CD14-positive monocyte (primary cell): ENCODE measurements around the gene TDP1. TPM values are rescaled to one million over a fixed set of nuclear protein-coding genes. Genes with fewer than 3 reads are reported as not detected.

ENCODE experiments used
- DNase-seq, 3 donors: peaks; one replicate each; pipeline ENCODE4 v3.0.0-alpha.2; 2011 to 2022
- H2AFZ ChIP-seq: 2 replicates; pipeline ENCODE4 v1.6.0; 2012; ENCODE audit warnings: mild to moderate bottlenecking, low read depth, low read length, inconsistent platforms; ENCODE audit not compliant: insufficient read depth, poor library complexity, severe bottlenecking
- H3K27ac ChIP-seq, 2 donors: 1 replicate in 1 of 2; 2 replicates in 1 of 2; pipeline ENCODE4 v1.5.1; 2012 to 2013; ENCODE audit warnings: low read length in 2 of 2, control low read depth in 1 of 2, inconsistent platforms in 1 of 2, low read depth in 1 of 2, mild to moderate bottlenecking in 1 of 2
- H3K27me3 ChIP-seq, 2 donors: one replicate each; pipeline versions ENCODE4 v1.6.0 to v1.6.1; 2011 to 2013; ENCODE audit warnings: low read length in 2 of 2; ENCODE audit not compliant: control insufficient read depth in 2 of 2, insufficient read depth in 2 of 2
- H3K36me3 ChIP-seq, 2 donors: replicated peaks in 1 of 2; 1 replicate in 1 of 2; 2 replicates in 1 of 2; pipeline versions ENCODE4 v1.5.1 to v1.6.1; 2012 to 2013; ENCODE audit warnings: low read length in 2 of 2, control low read depth in 1 of 2, inconsistent platforms in 1 of 2, mild to moderate bottlenecking in 1 of 2; ENCODE audit not compliant: insufficient read depth in 2 of 2, control insufficient read depth in 1 of 2
- H3K4me1 ChIP-seq, 2 donors: 1 replicate in 1 of 2; 2 replicates in 1 of 2; pipeline versions ENCODE4 v1.5.1 to v1.6.1; 2012 to 2013; ENCODE audit warnings: low read length in 2 of 2, control low read depth in 1 of 2, inconsistent platforms in 1 of 2, mild to moderate bottlenecking in 1 of 2, moderate library complexity in 1 of 2; ENCODE audit not compliant: insufficient read depth in 2 of 2, control insufficient read depth in 1 of 2
- H3K4me2 ChIP-seq: replicated peaks from 2 replicates; pipeline ENCODE3; 2012; ENCODE audit warnings: low read length, moderate library complexity, mild to moderate bottlenecking; ENCODE audit not compliant: poor library complexity, severe bottlenecking; ENCODE audit errors: extremely low read depth
- H3K4me3 ChIP-seq, 3 experiments: fragments of 200-600 bp in 1 of 3; sonication (generic) in 1 of 3; replicated peaks in 1 of 3; 1 replicate in 2 of 3; 2 replicates in 1 of 3; pipeline ENCODE4 v1.5.1; 2011 to 2013; ENCODE audit warnings: low read length in 3 of 3, mild to moderate bottlenecking in 3 of 3, control low read depth in 2 of 3, low read depth in 2 of 3, inconsistent platforms in 1 of 3, moderate library complexity in 1 of 3
- H3K79me2 ChIP-seq: 2 replicates; pipeline ENCODE4 v1.6.0; 2012; ENCODE audit warnings: mild to moderate bottlenecking, control low read depth, inconsistent platforms, low read length, moderate library complexity; ENCODE audit not compliant: insufficient read depth
- H3K9ac ChIP-seq: 2 replicates; pipeline ENCODE4 v1.6.0; 2017; ENCODE audit warnings: low read length, mild to moderate bottlenecking; ENCODE audit not compliant: insufficient read depth, poor library complexity, severe bottlenecking
- H3K9me3 ChIP-seq, 2 donors: replicated peaks in 1 of 2; 1 replicate in 1 of 2; 2 replicates in 1 of 2; pipeline versions ENCODE4 v1.5.1 to v1.6.1; 2012 to 2013; ENCODE audit warnings: low read length in 2 of 2, control low read depth in 1 of 2; ENCODE audit not compliant: control insufficient read depth in 1 of 2, insufficient read depth in 1 of 2
- H4K20me1 ChIP-seq: 2 replicates; pipeline ENCODE4 v1.6.0; 2012; ENCODE audit warnings: mild to moderate bottlenecking, low read length, control low read depth, moderate library complexity; ENCODE audit not compliant: insufficient read depth
- H3K27ac Mint-ChIP-seq, 7 donors: one replicate each; pipeline ENCODE4 v1.8.0; 2020; ENCODE audit warnings: mild to moderate bottlenecking in 7 of 7, mixed read lengths in 7 of 7, moderate library complexity in 6 of 7, inconsistent platforms in 2 of 7
- H3K27me3 Mint-ChIP-seq, 3 donors: one replicate each; pipeline ENCODE4 v1.8.0; 2021 to 2022; ENCODE audit warnings: low read depth in 3 of 3, mild to moderate bottlenecking in 3 of 3, mixed read lengths in 3 of 3, moderate library complexity in 3 of 3, inconsistent platforms in 1 of 3
- H3K36me3 Mint-ChIP-seq, 2 donors: one replicate each; pipeline ENCODE4 v1.8.0; 2020; ENCODE audit warnings: mixed read lengths in 2 of 2, inconsistent platforms in 1 of 2, mild to moderate bottlenecking in 1 of 2
- H3K4me1 Mint-ChIP-seq: one replicate; pipeline ENCODE4 v1.8.0; 2020; ENCODE audit warnings: mild to moderate bottlenecking, mixed read lengths
- H3K4me3 Mint-ChIP-seq, 2 donors: one replicate each; pipeline ENCODE4 v1.8.0; 2020; ENCODE audit warnings: mild to moderate bottlenecking in 2 of 2, mixed read lengths in 2 of 2, moderate library complexity in 1 of 2
- H3K9me3 Mint-ChIP-seq, 7 donors: one replicate each; pipeline ENCODE4 v1.8.0; 2020 to 2022; ENCODE audit warnings: mixed read lengths in 7 of 7, mild to moderate bottlenecking in 6 of 7, moderate library complexity in 6 of 7, inconsistent platforms in 2 of 7
- CTCF ChIP-seq: fragments of 200-600 bp; IDR thresholded peaks from one replicate; pipeline ENCODE4 v1.8.0; 2022; ENCODE audit warnings: antibody characterized with exemption, mild to moderate bottlenecking
- WGBS: methylation state at CpG from one replicate; pipeline ENCODE4 v1.1.5; 2013; ENCODE audit warnings: missing lambda C conversion rate; ENCODE audit not compliant: insufficient coverage; 5-methylcytosine and 5-hydroxymethylcytosine counted together
- intact Hi-C, 2 donors: fragments of 100-400 bp; cut with micrococcal nuclease; formaldehyde crosslinking; loops; one replicate each; pipeline versions ENCODE4 v1.15.0 to v1.15.1; 2023
- polyA plus RNA-seq, 3 donors: library from polyadenylated mRNA; depleted of rRNA in 1 of 3; unstranded in 2 of 3; stranded (reverse) in 1 of 3; fragments of 300-500 nt in 2 of 3; fragments of >200 nt in 1 of 3; fragmentation: Illumina TruSeq in 2 of 3; gene quantifications; 1 replicate in 2 of 3; 2 replicates in 1 of 3; pipeline ENCODE4 v1.2.3, GENCODE V29; 2012 to 2021

The TDP1 gene
- polyA plus RNA-seq, 3 donors = 9.2 to 13.4 (median 10.6) TPM

DNA sequence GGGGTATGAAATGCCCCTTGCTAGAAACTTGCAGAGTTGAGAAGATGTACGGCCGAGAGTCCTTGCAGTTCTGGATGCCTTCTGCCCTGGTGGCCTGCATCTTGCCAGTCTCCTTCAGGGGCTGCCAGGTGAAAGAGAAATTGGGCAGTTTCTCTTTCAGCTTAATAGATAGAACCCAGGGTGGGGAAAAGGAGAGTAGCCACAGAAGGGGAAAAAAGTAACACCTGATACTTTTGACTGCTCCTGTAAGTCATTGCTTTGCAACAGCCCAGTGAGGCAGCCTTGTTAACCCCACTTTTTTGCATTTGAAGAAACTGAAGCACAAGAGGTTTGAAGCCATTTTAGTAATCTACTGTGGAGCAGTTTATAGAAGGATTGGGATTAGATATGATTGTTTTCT is 27.6 kb downstream of the TDP1 start:
- no peak overlapping the region for H3K4me2 ChIP-seq
- no peak overlapping the region for H2AFZ ChIP-seq
- no peak overlapping the region for H3K27ac ChIP-seq
- no peaks in the 10 kb centered on the region for H3K4me1 ChIP-seq
- Mint-ChIP-seq H3K36me3 (peaks cover 77 to 84% of the 10 kb centered on the region in 2 donors), H3K4me3 (no peak overlapping the region), H3K4me1 (no peaks in the 10 kb centered on the region), H3K27me3 (peaks cover 0 to 2% (median 0%) of the 10 kb centered on the region in 3 donors), H3K27ac (peak overlapping the region in 2 of 7 donors; percentile 43), H3K9me3 (no peaks in the 10 kb centered on the region)
- H3K9me3 ChIP-seq = no peaks in the 10 kb centered on the region
- WGBS = 100% methylated on average over 2 of the region's 2 CpGs
- no peak for DNase-seq
- no peaks in the 10 kb centered on the region for H4K20me1 ChIP-seq
- H3K79me2 ChIP-seq = no peaks in the 10 kb centered on the region
- peaks cover 75 to 99% of the 10 kb centered on the region in 2 donors for H3K36me3 ChIP-seq
- H3K4me3 ChIP-seq = no peak overlapping the region
- H3K27me3 ChIP-seq = no peaks in the 10 kb centered on the region
- intact Hi-C loops = no loop called here
- TF ChIP-seq CTCF = no peak
- no peak overlapping the region for H3K9ac ChIP-seq

DNA sequence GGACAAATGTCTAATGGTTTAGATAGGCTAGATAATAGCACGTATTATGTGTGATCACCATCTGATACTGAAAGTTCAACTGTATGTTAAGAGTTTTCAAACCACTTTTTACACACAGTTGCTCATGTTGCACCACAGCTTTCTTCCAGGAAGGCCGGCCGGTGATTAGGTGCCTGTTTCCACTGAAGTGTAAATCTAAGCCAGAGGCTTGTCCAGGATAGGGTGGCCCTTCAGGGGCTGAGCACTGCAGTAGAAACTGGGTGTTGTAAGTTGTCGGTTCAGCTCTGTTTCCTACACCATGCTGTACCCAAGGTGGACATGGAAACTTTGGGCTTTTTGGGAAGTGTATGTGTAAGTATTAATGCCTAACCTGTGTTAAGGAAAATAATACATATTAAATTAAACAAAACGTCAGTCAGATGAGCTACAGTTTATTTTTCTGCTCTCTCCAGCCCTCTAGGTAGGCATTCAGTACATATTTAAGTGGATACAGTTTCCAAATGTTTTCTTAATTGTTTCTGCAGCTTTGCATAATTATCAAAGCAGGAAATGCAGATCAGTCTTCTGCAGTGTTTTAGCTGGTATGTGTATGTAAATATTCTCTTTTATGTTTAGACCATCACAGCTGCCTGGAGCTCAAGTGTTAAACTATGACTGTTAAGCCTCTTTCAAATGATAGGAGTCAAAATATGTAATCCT is 30.9 kb downstream of the TDP1 start:
- H3K4me1 ChIP-seq = no peaks in the 10 kb centered on the region
- H3K27me3 Mint-ChIP-seq = peaks cover 0 to 2% (median 0%) of the 10 kb centered on the region in 3 donors
- no peak overlapping the region for H2AFZ ChIP-seq
- no peak overlapping the region for H3K4me2 ChIP-seq
- H3K9me3 Mint-ChIP-seq = no peaks in the 10 kb centered on the region
- H3K27me3 ChIP-seq = no peaks in the 10 kb centered on the region
- H3K36me3 Mint-ChIP-seq = peaks cover 79 to 84% of the 10 kb centered on the region in 2 donors
- no peaks in the 10 kb centered on the region for H4K20me1 ChIP-seq
- no peaks in the 10 kb centered on the region for H3K4me1 Mint-ChIP-seq
- no peaks in the 10 kb centered on the region for H3K9me3 ChIP-seq
- H3K27ac ChIP-seq = no peak overlapping the region
- H3K9ac ChIP-seq = no peak overlapping the region
- intact Hi-C loops = no loop called here
- no peaks in the 10 kb centered on the region for H3K79me2 ChIP-seq
- no peak overlapping the region for H3K4me3 Mint-ChIP-seq
- DNase-seq = no peak
- TF ChIP-seq CTCF = no peak
- no peak overlapping the region for H3K27ac Mint-ChIP-seq
- WGBS = no CpG with 5 or more reads among the region's 5 CpGs
- peaks cover 70 to 99% of the 10 kb centered on the region in 2 donors for H3K36me3 ChIP-seq
- no peak overlapping the region for H3K4me3 ChIP-seq
